ENCODE results near the gene PRPF19. TPM values are rescaled to one million over a fixed set of nuclear protein-coding genes. Genes with fewer than 3 reads are reported as not detected.

The PRPF19 gene
- total RNA-seq, 3 donors from 2014 or later: 61.1 to 74.1 (median 64.6) TPM

DNA sequence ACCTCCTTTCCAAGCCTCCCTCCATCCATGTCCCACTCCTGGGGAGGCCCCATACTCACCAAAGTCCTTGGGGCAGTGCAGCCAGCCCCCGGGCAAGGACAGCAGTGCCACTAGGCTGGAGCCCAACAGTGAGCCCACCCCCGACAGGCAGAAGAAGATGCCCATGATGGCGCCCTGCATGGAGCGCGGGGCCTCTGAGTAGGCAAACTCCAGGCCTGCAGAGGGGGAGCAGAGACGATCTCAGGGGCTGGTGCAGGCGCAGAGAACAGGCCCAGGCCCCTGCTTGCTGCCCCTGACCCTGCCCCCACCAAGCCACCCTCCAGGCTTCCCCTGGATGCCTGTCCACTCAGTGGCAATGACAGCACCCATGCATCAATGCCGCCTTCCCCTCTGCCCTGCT lies 31.4 kb upstream of the PRPF19 start:
- Histone ChIP-seq H3K9me3 (no peaks in the 10 kb centered on the region), H3K4me1 (ENCODE audit: low read depth) (no peaks in the 10 kb centered on the region), H3K4me3 (no peak overlapping the region), H3K36me3 (ENCODE audit: low read depth) (no peaks in the 10 kb centered on the region)
- no peak for ATAC-seq
- DNase-seq: no peak
- TF ChIP-seq, protein P1, sequence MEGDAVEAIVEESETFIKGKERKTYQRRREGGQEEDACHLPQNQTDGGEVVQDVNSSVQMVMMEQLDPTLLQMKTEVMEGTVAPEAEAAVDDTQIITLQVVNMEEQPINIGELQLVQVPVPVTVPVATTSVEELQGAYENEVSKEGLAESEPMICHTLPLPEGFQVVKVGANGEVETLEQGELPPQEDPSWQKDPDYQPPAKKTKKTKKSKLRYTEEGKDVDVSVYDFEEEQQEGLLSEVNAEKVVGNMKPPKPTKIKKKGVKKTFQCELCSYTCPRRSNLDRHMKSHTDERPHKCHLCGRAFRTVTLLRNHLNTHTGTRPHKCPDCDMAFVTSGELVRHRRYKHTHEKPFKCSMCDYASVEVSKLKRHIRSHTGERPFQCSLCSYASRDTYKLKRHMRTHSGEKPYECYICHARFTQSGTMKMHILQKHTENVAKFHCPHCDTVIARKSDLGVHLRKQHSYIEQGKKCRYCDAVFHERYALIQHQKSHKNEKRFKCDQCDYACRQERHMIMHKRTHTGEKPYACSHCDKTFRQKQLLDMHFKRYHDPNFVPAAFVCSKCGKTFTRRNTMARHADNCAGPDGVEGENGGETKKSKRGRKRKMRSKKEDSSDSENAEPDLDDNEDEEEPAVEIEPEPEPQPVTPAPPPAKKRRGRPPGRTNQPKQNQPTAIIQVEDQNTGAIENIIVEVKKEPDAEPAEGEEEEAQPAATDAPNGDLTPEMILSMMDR (IDR thresholded peaks at IDR 0.05): no peak
- intact Hi-C loops (cut with DNase I, micrococcal nuclease): no loop called here

DNA sequence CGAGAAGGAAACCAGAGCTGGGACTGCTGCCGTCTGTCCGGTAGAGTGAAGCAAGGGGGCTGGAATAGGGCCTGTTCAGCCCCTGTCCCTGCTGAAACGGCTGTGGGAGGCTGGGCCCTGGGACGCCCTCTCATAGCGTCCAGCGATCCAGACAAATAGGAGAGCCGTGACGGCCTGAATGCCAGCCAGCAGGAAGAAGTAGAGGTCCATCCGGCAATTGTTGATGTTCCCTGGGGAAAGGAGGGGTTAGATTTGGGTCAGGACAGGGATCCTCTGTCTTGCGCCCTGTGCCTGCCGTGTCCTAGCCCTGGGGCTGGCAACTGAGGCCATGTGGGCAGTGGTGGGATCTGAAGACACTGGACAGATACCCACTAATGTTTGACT lies 30.8 kb upstream of the PRPF19 start:
- Histone ChIP-seq H3K9me3 (no peaks in the 10 kb centered on the region), H3K4me1 (ENCODE audit: low read depth) (no peaks in the 10 kb centered on the region), H3K36me3 (ENCODE audit: low read depth) (no peaks in the 10 kb centered on the region), H3K4me3 (no peak overlapping the region)
- DNase-seq: no peak
- no peak for ATAC-seq
- intact Hi-C loops (cut with DNase I, micrococcal nuclease): no loop called here
- TF ChIP-seq, protein P1 (IDR thresholded peaks at IDR 0.05): no peak

DNA sequence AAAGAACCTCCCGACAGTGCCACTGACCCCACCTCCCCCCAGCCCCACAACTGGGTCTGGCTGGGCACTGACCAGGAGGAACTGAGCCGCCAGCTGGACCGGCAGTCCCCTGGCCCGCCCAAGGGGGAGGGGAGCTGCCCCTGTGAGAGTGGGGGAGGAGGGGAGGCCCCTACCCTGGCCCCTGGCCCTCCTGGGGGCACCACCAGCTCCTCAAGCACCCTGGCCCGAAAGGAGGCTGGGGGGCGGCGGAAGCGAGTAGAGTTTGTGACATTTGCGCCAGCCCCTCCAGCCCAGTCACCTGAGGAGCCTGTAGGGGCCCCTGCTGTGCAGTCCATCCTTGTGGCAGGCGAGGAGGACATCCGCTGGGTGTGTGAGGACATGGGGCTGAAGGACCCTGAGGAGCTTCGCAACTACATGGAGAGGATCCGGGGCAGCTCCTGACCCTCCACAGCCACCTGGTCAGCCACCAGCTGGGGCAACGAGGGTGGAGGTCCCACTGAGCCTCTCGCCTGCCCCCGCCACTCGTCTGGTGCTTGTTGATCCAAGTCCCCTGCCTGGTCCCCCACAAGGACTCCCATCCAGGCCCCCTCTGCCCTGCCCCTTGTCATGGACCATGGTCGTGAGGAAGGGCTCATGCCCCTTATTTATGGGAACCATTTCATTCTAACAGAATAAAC lies 30.2 kb upstream of the PRPF19 start:
- DNase-seq (no peak), ATAC-seq (no peak)
- intact Hi-C loops (cut with DNase I, micrococcal nuclease): no loop called here
- H3K36me3 ChIP-seq (ENCODE audit: low read depth): no peaks in the 10 kb centered on the region
- TF ChIP-seq, protein P1 (IDR thresholded peaks at IDR 0.05): no peak
- H3K9me3 ChIP-seq: no peaks in the 10 kb centered on the region
- no peak overlapping the region for H3K4me3 ChIP-seq
- H3K4me1 ChIP-seq (ENCODE audit: low read depth): no peaks in the 10 kb centered on the region

DNA sequence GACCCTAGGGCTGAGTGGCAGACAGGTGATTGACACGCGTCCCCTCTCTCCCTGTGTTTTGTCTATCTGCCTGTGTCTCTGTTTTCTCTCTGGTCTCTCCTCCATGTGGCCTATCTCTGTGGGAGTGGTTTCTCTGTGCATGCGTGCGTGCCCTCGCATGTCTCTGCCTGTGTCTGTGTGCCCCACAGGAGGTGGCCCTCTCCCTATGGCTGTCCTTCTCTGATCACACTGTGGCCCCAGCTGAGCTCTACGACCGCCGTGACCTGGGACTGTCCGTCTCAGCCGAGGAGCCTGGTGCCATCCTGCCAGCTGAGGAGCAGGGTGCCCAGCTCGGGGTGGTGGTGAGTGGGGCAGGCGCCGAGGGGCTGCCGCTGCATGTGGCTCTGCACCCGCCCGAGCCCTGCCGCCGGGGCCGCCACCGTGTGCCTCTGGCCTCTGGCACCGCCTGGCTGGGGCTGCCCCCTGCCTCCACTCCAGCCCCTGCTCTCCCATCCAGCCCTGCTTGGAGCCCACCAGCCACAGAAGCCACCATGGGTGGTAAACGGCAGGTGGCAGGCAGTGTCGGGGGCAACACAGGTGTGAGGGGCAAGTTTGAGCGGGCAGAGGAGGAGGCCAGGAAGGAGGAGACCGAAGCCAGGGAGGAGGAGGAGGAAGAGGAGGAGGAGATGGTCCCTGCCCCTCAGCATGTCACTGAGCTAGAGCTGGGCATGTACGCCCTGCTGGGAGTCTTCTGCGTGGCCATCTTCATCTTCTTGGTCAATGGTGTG lies 29.5 kb upstream of the PRPF19 start:
- Histone ChIP-seq H3K9me3 (no peaks in the 10 kb centered on the region), H3K4me3 (no peak overlapping the region), H3K4me1 (ENCODE audit: low read depth) (no peaks in the 10 kb centered on the region), H3K36me3 (ENCODE audit: low read depth) (no peaks in the 10 kb centered on the region)
- ATAC-seq (peak; percentile 7), DNase-seq (no peak)
- intact Hi-C loops (cut with DNase I, micrococcal nuclease): no loop called here
- TF ChIP-seq, protein P1 (IDR thresholded peaks at IDR 0.05): no peak

DNA sequence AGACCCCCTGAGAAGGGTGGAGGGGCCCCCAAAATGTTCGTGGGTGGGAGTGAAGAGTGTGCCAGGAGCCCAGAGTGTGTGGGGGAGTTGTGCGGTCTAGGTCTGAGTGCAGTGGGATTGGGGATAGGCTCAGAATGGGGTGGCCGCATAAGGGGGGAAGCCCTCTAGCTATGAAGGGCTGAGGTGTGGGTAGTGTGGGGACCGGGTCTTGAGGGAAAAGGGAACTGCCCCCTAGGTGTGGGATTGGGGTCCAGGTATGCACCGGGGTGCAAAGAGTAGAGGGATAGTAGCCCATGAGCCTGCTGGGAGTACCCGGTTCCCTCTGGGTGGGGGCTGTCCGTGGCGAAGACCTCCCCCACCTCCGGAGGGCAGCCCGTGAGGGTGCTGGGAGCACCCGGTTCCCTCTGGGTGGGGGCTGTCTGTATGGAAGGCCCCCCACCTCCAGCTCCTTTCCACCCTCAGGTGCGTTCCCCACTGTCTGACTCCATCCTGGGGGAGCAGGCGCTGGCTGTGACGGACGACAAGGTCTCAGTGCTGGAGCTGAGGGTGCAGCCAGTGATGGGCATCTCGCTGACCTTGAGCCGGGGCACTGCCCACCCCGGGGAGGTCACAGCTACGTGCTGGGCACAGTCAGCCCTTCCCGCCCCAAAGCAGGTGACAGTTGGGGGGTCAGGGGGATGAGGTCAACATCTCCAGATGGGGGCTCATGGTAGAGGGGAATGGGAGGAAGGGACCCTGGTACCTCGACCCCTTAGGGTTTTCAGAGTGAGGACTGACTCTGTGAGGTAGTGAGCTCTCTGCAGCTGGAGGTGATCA lies 28.6 kb upstream of the PRPF19 start:
- Histone ChIP-seq H3K36me3 (ENCODE audit: low read depth) (no peaks in the 10 kb centered on the region), H3K9me3 (no peaks in the 10 kb centered on the region), H3K4me3 (no peak overlapping the region), H3K4me1 (ENCODE audit: low read depth) (no peaks in the 10 kb centered on the region)
- TF ChIP-seq, protein P1 (IDR thresholded peaks at IDR 0.05): no peak
- no peak for DNase-seq
- intact Hi-C loops (cut with DNase I, micrococcal nuclease): no loop called here
- no peak for ATAC-seq
